ENCODE measurements around the gene TEX22.

The TEX22 gene

DNA sequence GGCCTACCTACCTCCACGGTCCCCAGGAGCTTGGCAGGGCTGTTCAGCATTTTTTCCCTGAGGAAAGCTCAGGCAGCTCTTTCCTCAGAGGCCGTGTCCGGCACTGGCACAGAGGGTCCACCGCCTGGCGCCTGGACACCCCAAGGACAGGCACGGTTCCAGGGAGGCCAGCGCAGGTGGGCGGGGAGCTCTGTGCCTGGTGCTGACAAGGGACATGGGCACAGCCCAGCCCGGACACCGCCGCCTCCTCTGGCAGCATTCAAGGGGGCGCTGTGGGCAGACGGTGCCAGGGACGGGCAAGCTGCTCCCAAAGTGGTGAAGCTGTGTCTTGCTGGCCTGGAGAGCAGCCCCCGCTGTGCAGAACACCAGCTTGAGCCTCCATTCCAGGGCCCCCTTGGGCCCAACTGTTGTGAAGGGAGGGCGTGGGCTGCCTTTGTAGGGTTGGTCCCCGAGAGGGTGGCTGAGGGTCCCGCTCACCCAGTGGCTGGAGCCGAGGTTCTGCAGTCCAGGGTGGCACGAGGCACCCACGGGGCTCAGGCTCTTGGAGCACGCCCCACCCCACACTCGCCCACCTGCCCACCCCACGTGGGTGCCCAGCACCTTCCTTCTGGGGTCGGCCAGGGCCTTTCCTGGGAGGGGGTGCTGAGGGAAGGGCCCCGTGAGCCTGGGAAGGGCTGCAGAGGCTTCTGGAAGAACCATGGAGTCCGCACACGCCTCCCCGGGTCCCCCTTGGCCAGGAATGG, 29.3 kb upstream of the TEX22 start:
- H3K9ac ChIP-seq (ENCODE audit: low read length) = no peak overlapping the region
- TF ChIP-seq EZH2 (optimal IDR thresholded peaks at IDR 0.05; ENCODE audit: low read depth, low read length) = no peak
- TF ChIP-seq, protein P1, sequence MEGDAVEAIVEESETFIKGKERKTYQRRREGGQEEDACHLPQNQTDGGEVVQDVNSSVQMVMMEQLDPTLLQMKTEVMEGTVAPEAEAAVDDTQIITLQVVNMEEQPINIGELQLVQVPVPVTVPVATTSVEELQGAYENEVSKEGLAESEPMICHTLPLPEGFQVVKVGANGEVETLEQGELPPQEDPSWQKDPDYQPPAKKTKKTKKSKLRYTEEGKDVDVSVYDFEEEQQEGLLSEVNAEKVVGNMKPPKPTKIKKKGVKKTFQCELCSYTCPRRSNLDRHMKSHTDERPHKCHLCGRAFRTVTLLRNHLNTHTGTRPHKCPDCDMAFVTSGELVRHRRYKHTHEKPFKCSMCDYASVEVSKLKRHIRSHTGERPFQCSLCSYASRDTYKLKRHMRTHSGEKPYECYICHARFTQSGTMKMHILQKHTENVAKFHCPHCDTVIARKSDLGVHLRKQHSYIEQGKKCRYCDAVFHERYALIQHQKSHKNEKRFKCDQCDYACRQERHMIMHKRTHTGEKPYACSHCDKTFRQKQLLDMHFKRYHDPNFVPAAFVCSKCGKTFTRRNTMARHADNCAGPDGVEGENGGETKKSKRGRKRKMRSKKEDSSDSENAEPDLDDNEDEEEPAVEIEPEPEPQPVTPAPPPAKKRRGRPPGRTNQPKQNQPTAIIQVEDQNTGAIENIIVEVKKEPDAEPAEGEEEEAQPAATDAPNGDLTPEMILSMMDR (IDR thresholded peaks at IDR 0.05; ENCODE audit: low read length) = no peak
- no peak for TF ChIP-seq EZH2phosphoT487 (IDR thresholded peaks at IDR 0.05; ENCODE audit: low read length)
- H3K4me1 ChIP-seq (ENCODE audit: low read length) = no peaks in the 10 kb centered on the region
- no peak overlapping the region for H3K4me3 ChIP-seq (ENCODE audit: low read length)
- H3K4me2 ChIP-seq (ENCODE audit: low read depth, low read length) = no peak overlapping the region
- H3K27me3 ChIP-seq (replicated peaks; ENCODE audit: insufficient read depth, low read length) = no peaks in the 10 kb centered on the region
- no peaks in the 10 kb centered on the region for H4K20me1 ChIP-seq (ENCODE audit: insufficient read depth, low read length)
- H3K36me3 ChIP-seq (replicated peaks; ENCODE audit: insufficient read depth, low read length) = no peaks in the 10 kb centered on the region
- no peak overlapping the region for H3K27ac ChIP-seq (ENCODE audit: low read length)
- no peaks in the 10 kb centered on the region for H3K79me2 ChIP-seq (ENCODE audit: low read length)
- H3F3A ChIP-seq (ENCODE audit: insufficient read depth, low read length) = no peaks in the 10 kb centered on the region
- no peak for DNase-seq
- H3K9me2 ChIP-seq (replicated peaks; ENCODE audit: insufficient read depth, low read length) = no peaks in the 10 kb centered on the region
- H2AFZ ChIP-seq (ENCODE audit: low read length) = no peak overlapping the region
- H3K9me3 ChIP-seq (replicated peaks; ENCODE audit: insufficient read depth, low read length) = no peaks in the 10 kb centered on the region

DNA sequence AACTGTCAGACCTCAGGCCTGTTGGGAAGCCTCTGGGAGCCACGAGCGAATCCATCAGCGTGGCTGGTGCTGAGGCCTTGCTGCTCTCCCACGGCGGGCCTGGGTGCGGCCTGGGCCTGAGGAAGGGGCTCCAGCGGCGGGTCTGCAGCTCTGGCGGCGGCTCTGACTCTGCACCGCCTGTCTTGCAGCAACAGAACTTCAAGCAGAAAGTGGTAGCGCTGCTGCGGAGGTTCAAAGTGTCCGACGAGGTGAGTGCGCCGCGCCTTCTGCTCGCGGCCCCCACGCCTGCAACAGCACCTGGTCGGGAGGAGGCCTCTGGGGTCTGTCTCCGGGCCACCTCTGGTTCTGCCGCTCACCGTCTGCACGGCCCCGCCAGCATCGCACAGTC, 28.7 kb upstream of the TEX22 start:
- no peaks in the 10 kb centered on the region for H3K27me3 ChIP-seq (replicated peaks; ENCODE audit: insufficient read depth, low read length)
- H3K4me3 ChIP-seq (ENCODE audit: low read length) = no peak overlapping the region
- no peak overlapping the region for H2AFZ ChIP-seq (ENCODE audit: low read length)
- no peak overlapping the region for H3K9ac ChIP-seq (ENCODE audit: low read length)
- no peaks in the 10 kb centered on the region for H3K36me3 ChIP-seq (replicated peaks; ENCODE audit: insufficient read depth, low read length)
- H4K20me1 ChIP-seq (ENCODE audit: insufficient read depth, low read length) = no peaks in the 10 kb centered on the region
- H3K9me2 ChIP-seq (replicated peaks; ENCODE audit: insufficient read depth, low read length) = no peaks in the 10 kb centered on the region
- TF ChIP-seq, protein P1 (IDR thresholded peaks at IDR 0.05; ENCODE audit: low read length) = no peak
- TF ChIP-seq EZH2 (optimal IDR thresholded peaks at IDR 0.05; ENCODE audit: low read depth, low read length) (no peak), EZH2phosphoT487 (IDR thresholded peaks at IDR 0.05; ENCODE audit: low read length) (no peak)
- H3K4me2 ChIP-seq (ENCODE audit: low read depth, low read length) = no peak overlapping the region
- no peaks in the 10 kb centered on the region for H3K4me1 ChIP-seq (ENCODE audit: low read length)
- no peaks in the 10 kb centered on the region for H3F3A ChIP-seq (ENCODE audit: insufficient read depth, low read length)
- H3K79me2 ChIP-seq (ENCODE audit: low read length) = no peaks in the 10 kb centered on the region
- DNase-seq = no peak
- no peak overlapping the region for H3K27ac ChIP-seq (ENCODE audit: low read length)
- H3K9me3 ChIP-seq (replicated peaks; ENCODE audit: insufficient read depth, low read length) = no peaks in the 10 kb centered on the region

DNA sequence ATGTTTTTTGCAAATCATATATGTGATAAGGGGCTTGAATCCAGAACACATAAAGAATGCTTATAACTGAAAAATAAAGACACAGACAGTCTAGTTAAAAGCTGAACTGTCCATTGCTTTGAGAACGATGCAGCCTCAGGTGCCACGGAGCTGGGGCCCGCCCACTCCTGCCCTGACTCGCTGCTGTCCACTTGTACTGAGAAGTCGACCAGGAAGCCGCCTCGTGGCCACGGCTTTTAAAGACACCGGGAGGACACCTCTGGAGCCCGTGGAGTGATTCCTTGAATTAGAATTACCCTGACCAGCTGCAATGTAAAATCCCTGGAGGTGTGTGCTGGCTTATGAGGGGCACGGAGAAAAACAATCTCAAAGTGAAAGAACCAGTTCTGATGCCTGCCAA, 23.9 kb upstream of the TEX22 start:
- Histone ChIP-seq H3K9me3 (replicated peaks; ENCODE audit: insufficient read depth, low read length) (no peaks in the 10 kb centered on the region), H3K79me2 (ENCODE audit: low read length) (no peaks in the 10 kb centered on the region), H3K4me1 (ENCODE audit: low read length) (no peaks in the 10 kb centered on the region), H3K27ac (ENCODE audit: low read length) (no peak overlapping the region), H3K27me3 (replicated peaks; ENCODE audit: insufficient read depth, low read length) (no peaks in the 10 kb centered on the region), H3K4me2 (ENCODE audit: low read depth, low read length) (no peak overlapping the region), H3K4me3 (ENCODE audit: low read length) (no peak overlapping the region), H3K9ac (ENCODE audit: low read length) (no peak overlapping the region), H4K20me1 (ENCODE audit: insufficient read depth, low read length) (no peaks in the 10 kb centered on the region), H3K36me3 (replicated peaks; ENCODE audit: insufficient read depth, low read length) (no peaks in the 10 kb centered on the region), H2AFZ (ENCODE audit: low read length) (no peak overlapping the region), H3K9me2 (replicated peaks; ENCODE audit: insufficient read depth, low read length) (no peaks in the 10 kb centered on the region), H3F3A (ENCODE audit: insufficient read depth, low read length) (no peaks in the 10 kb centered on the region)
- no peak for TF ChIP-seq EZH2 (optimal IDR thresholded peaks at IDR 0.05; ENCODE audit: low read depth, low read length)
- TF ChIP-seq, protein P1 (IDR thresholded peaks at IDR 0.05; ENCODE audit: low read length) = no peak
- TF ChIP-seq EZH2phosphoT487 (IDR thresholded peaks at IDR 0.05; ENCODE audit: low read length) = no peak
- no peak for DNase-seq

Measured in MM.1S (cell line).